Endothelial cell of umbilical vein (primary cell): Measurements from ENCODE around the gene IFNA10. TPM values are rescaled to one million over a fixed set of nuclear protein-coding genes. Genes with fewer than 3 reads are reported as not detected.

Experiments used
- BruUV-seq: library from RNA; stranded (reverse); fragments of 400-500 nt; replicated peaks from 2 replicates; lab custom pipeline; 2021; lab: Mats Ljungman, UMichigan
- CTCF ChIA-PET: fragments of 300-600, 350-600 bp; sonication (Branson Sonifier 250); formaldehyde crosslinking; loops from one replicate; lab custom pipeline; 2021; ENCODE audit warnings: antibody characterized with exemption, inconsistent platforms; lab: Charles Lee
- POLR2A ChIA-PET: fragments of 300-600, 350-600 bp; sonication (Branson Sonifier 250); formaldehyde crosslinking; loops from one replicate; lab custom pipeline; 2021; ENCODE audit warnings: antibody characterized with exemption, inconsistent platforms; lab: Charles Lee
- DNase-seq: peaks from one replicate; pipeline ENCODE4 v3.0.0-alpha.2; 2011; ENCODE audit warnings: low read depth, low spot score
- FAIRE-seq: peaks from 2 replicates; lab custom pipeline; 2011; peaks lifted over from hg19 to GRCh38; lab: Jason Lieb, UNC
- H2AFZ ChIP-seq: 2 replicates; pipeline ENCODE4 v1.6.0; 2012; ENCODE audit warnings: low read depth, low read length, control low read depth, inconsistent platforms
- H3K27ac ChIP-seq: 2 replicates; pipeline ENCODE4 v1.5.1; 2011; ENCODE audit warnings: low read depth, mild to moderate bottlenecking, control low read depth, low read length, moderate library complexity; ENCODE audit not compliant: insufficient read depth
- H3K27me3 ChIP-seq, 2 experiments: 2 replicates each; pipeline versions ENCODE4 v1.6.0 to v1.6.1; 2011; ENCODE audit warnings: low read length in 2 of 2, mixed read lengths in 1 of 2; ENCODE audit not compliant: control insufficient read depth in 2 of 2, insufficient read depth in 2 of 2
- H3K36me3 ChIP-seq, 2 experiments: 2 replicates in 1 of 2; 3 replicates in 1 of 2; pipeline ENCODE4 v1.5.1; 2011; ENCODE audit warnings: low read length in 2 of 2, mild to moderate bottlenecking in 1 of 2, moderate library complexity in 1 of 2; ENCODE audit not compliant: control insufficient read depth in 2 of 2, insufficient read depth in 2 of 2; ENCODE audit errors: extremely low read depth in 1 of 2
- H3K4me1 ChIP-seq: 3 replicates; pipeline ENCODE4 v1.5.1; 2011; ENCODE audit warnings: mild to moderate bottlenecking, low read length; ENCODE audit not compliant: control insufficient read depth, insufficient read depth; ENCODE audit errors: extremely low read depth
- H3K4me2 ChIP-seq: 2 replicates; pipeline ENCODE4 v1.6.1; 2011; ENCODE audit warnings: low read length, control low read depth, mixed read lengths; ENCODE audit not compliant: insufficient read depth
- H3K4me3 ChIP-seq, 3 experiments: fragments of 200-600 bp in 1 of 3; sonication (generic), shearing (Covaris generic) in 1 of 3; replicated peaks in 1 of 3; 2 replicates each; pipeline ENCODE4 v1.5.1; 2011 to 2016; ENCODE audit warnings: control low read depth in 3 of 3, low read length in 3 of 3, mild to moderate bottlenecking in 2 of 3, inconsistent platforms in 1 of 3, low read depth in 1 of 3, moderate library complexity in 1 of 3; ENCODE audit not compliant: insufficient read depth in 1 of 3
- H3K79me2 ChIP-seq: 2 replicates; pipeline ENCODE4 v1.6.0; 2012; ENCODE audit warnings: low read length, inconsistent platforms; ENCODE audit not compliant: control insufficient read depth, insufficient read depth
- H3K9ac ChIP-seq: replicated peaks from 2 replicates; pipeline ENCODE3; 2011; ENCODE audit warnings: low read length, control low read depth; ENCODE audit not compliant: insufficient read depth; ENCODE audit errors: extremely low read depth
- H3K9me1 ChIP-seq: replicated peaks from 3 replicates; pipeline ENCODE4 v1.6.0; 2011; ENCODE audit warnings: mild to moderate bottlenecking, low read length; ENCODE audit not compliant: control insufficient read depth, insufficient read depth; ENCODE audit errors: extremely low read depth
- H3K9me3 ChIP-seq: replicated peaks from 2 replicates; pipeline ENCODE4 v1.5.1; 2012; ENCODE audit warnings: low read length, inconsistent platforms; ENCODE audit not compliant: control insufficient read depth, insufficient read depth
- H4K20me1 ChIP-seq: replicated peaks from 2 replicates; pipeline ENCODE3; 2011; ENCODE audit warnings: mild to moderate bottlenecking, low read length; ENCODE audit not compliant: control insufficient read depth, insufficient read depth; ENCODE audit errors: extremely low read depth
- EZH2 ChIP-seq: IDR thresholded peaks from 2 replicates; pipeline ENCODE4 v1.6.1; 2012; ENCODE audit warnings: borderline replicate concordance, low read depth, mild to moderate bottlenecking, moderate library complexity, low read length, inconsistent platforms; ENCODE audit not compliant: severe bottlenecking
- FOS ChIP-seq: IDR thresholded peaks from 2 replicates; pipeline ENCODE4 v1.6.1; 2011; ENCODE audit warnings: mild to moderate bottlenecking, low read length, moderate library complexity, borderline replicate concordance; ENCODE audit not compliant: insufficient read depth
- GATA2 ChIP-seq: IDR thresholded peaks from 2 replicates; pipeline ENCODE4 v1.7.0; 2011; ENCODE audit warnings: low read depth, mild to moderate bottlenecking, moderate library complexity, mixed read lengths, low read length; ENCODE audit not compliant: insufficient read length, insufficient read depth
- JUN ChIP-seq: IDR thresholded peaks from 2 replicates; pipeline ENCODE4 v1.6.1; 2011; ENCODE audit warnings: borderline replicate concordance, low read depth; ENCODE audit not compliant: insufficient read length, insufficient read depth
- MYC ChIP-seq: IDR thresholded peaks from one replicate; pipeline ENCODE4 v1.6.1; 2011; ENCODE audit warnings: mild to moderate bottlenecking, low read depth, low read length
- POLR2A ChIP-seq: IDR thresholded peaks from 2 replicates; pipeline ENCODE4 v1.6.1; 2012; ENCODE audit warnings: low read depth, mild to moderate bottlenecking, control low read depth, low read length
- POLR2AphosphoS5 ChIP-seq: IDR thresholded peaks from 2 replicates; pipeline ENCODE4 v1.6.1; 2012; ENCODE audit warnings: low read depth, mild to moderate bottlenecking, control low read depth, low read length, moderate library complexity; ENCODE audit not compliant: insufficient read depth
- dilution Hi-C: fragments of 300-500 bp; cut with MboI; formaldehyde crosslinking; loops from one replicate; pipeline ENCODE4 v1.15.0; 2019; ENCODE audit warnings: low sequenced_read_pairs; ENCODE audit not compliant: extremely low pct_ligation_motif_present
- intact Hi-C: fragments of 100-400 bp; cut with micrococcal nuclease; formaldehyde crosslinking; loops from one replicate; pipeline ENCODE4 v1.10.0; 2022
- polyA plus RNA-seq, 4 experiments: library from polyadenylated mRNA; depleted of rRNA in 3 of 4; stranded (reverse) in 3 of 4; unstranded in 1 of 4; fragments of >200 nt; gene quantifications; 2 replicates each; pipeline versions ENCODE4 v1.2.1 to v1.2.3, GENCODE V29; 2011 to 2012; ENCODE audit warnings: missing spikeins in 1 of 4
- total RNA-seq: library from RNA; stranded (reverse); gene quantifications from 2 replicates; pipeline ENCODE4 v1.2.3, GENCODE V29; 2021
- TF ChIP-seq, protein P1 (sequence below), 2 donors: IDR thresholded peaks; 1 replicate in 1 of 2; 2 replicates in 1 of 2; pipeline ENCODE4 v1.5.1; 2011; ENCODE audit warnings: low read length in 2 of 2, mild to moderate bottlenecking in 2 of 2, moderate library complexity in 2 of 2, control low read depth in 1 of 2, inconsistent platforms in 1 of 2, low read depth in 1 of 2; ENCODE audit not compliant: insufficient read depth in 1 of 2; ENCODE audit errors: extremely low read depth in 1 of 2
- TF ChIP-seq, protein P2 (sequence below): IDR thresholded peaks from 2 replicates; pipeline ENCODE4 v1.6.1; 2011; ENCODE audit not compliant: insufficient read depth, insufficient read length

IFNA10 gene
- total and polyA plus RNA-seq, 2 donors (not counting 3 experiments of a cell fraction or from before 2014, with no cell fraction given) = not detected

DNA sequence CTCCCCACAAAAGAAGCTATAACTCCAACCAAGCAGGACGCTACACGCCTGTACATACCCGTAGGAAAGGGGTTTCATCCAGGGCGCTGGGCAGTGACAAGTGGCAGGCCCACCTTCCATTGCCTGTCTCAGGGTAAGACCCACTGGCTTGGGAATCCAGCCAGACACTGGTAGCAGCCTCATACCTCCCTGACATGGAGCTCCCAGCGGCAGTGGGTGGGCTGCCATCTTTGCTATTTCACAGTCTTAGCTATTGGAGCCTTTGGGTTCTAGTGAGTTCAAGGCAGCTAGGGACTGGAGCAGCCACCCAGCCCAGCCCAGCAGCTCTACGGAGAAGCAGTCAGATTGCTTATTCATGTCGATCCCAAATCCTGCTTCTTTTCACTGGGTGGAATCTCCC, 3.4 kb upstream of the IFNA10 start:
- intact Hi-C loops (no loop called here), dilution Hi-C loops (no loop called here)
- Histone ChIP-seq H3K9ac (no peak overlapping the region), H3K9me1 (no peaks in the 10 kb centered on the region), H4K20me1 (no peaks in the 10 kb centered on the region), H3K27me3 (peaks cover 0 to 8% of the 10 kb centered on the region in 2 experiments), H3K9me3 (no peaks in the 10 kb centered on the region), H2AFZ (no peak overlapping the region), H3K27ac (no peak overlapping the region), H3K4me1 (no peaks in the 10 kb centered on the region), H3K4me3 (no peak overlapping the region), H3K4me2 (no peak overlapping the region), H3K36me3 (no peaks in the 10 kb centered on the region), H3K79me2 (no peaks in the 10 kb centered on the region)
- no peak for TF ChIP-seq FOS
- no peak for TF ChIP-seq POLR2AphosphoS5
- TF ChIP-seq EZH2 = no peak
- TF ChIP-seq, protein P1, sequence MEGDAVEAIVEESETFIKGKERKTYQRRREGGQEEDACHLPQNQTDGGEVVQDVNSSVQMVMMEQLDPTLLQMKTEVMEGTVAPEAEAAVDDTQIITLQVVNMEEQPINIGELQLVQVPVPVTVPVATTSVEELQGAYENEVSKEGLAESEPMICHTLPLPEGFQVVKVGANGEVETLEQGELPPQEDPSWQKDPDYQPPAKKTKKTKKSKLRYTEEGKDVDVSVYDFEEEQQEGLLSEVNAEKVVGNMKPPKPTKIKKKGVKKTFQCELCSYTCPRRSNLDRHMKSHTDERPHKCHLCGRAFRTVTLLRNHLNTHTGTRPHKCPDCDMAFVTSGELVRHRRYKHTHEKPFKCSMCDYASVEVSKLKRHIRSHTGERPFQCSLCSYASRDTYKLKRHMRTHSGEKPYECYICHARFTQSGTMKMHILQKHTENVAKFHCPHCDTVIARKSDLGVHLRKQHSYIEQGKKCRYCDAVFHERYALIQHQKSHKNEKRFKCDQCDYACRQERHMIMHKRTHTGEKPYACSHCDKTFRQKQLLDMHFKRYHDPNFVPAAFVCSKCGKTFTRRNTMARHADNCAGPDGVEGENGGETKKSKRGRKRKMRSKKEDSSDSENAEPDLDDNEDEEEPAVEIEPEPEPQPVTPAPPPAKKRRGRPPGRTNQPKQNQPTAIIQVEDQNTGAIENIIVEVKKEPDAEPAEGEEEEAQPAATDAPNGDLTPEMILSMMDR (IDR thresholded peaks at IDR 0.05; ENCODE audit: extremely low read depth in 1 of 2, insufficient read depth in 1 of 2, low read depth in 1 of 2, low read length in 2 of 2) = no peak
- TF ChIP-seq POLR2A = no peak
- no peak for TF ChIP-seq JUN
- no peak for TF ChIP-seq GATA2
- TF ChIP-seq MYC = no peak
- TF ChIP-seq, protein P2, sequence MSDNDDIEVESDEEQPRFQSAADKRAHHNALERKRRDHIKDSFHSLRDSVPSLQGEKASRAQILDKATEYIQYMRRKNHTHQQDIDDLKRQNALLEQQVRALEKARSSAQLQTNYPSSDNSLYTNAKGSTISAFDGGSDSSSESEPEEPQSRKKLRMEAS = no peak
- CTCF ChIA-PET = no interaction called here
- POLR2A ChIA-PET = no interaction called here
- no peak for FAIRE-seq
- no TSS peak for BruUV-seq
- no peak for DNase-seq
